ENCODE measurements around the gene MAP7.
"Not testable (repeated sequence)": the region's sequence is repeated elsewhere in the genome, so short reads cannot be mapped to it uniquely, and the experiment has no call there.

The MAP7 gene

GRCh38 chr6:136467186-136467585 is 83.0 kb downstream of the MAP7 start:
- no peak for DNase-seq

DNA sequence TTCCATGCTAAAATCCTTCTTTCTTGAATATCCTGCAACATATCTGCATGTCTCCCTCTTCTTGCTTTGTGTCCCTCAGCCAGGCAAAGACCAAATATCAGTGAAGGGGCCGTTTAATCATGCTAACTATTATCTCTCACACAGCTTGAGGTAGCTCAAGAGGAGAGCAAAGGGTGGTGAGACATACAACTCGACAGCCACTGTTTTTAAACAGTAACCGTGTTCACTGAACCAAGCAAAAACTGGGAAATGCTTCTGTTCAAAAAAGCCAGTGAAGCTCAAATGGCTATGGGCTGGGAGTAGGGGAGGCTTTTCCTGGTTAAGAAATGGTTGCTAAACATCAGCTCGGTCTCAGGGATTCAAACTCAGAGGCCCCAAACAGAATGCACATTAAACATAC is 83.4 kb downstream of the MAP7 start:
- no peak for DNase-seq

- DNase-seq = peak; percentile 19
Measured at GRCh38 chr6:136465766-136466303, 84.4 kb downstream of the MAP7 start.

DNA sequence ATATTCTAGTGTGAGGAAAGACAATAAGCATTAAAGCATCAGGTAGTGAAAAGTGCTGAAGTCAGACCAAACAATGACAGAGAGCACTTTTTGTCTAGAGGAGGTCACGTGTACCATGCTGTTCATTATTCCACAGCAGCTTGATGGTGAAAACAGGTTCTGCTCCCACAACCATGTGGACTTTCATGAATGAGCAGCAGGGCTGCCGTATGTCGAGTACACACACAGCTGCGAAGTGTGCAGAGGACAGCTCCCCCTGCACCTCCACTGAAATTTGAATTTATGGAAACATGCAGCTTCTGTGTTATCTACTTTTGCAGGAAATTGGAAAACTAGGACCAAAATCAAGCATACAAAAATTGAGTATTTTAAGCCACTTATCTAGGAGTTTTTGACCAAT is 85.3 kb downstream of the MAP7 start:
- no peak for DNase-seq

- DNase-seq = no peak
Measured at GRCh38 chr6:136464148-136464547, 86.1 kb downstream of the MAP7 start.

DNA sequence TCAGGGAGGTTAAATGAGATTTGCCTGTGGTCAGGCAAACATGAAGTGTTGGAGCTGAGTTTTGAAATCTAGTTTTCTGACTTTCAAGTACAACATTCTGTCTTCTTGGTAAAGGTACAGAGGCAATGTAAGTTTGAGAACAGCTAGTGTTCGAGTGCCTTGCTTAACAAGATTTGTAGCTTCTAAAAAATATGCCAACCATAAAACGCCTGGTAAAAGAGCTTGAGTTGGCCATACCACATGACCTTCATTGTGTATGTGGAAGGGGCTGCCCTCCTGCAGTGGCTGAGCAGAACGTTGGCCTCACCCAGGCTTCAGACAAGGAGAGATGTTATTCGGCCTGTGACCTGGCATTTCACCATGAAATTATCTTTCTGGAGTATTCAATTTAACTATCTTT is 86.5 kb downstream of the MAP7 start:
- DNase-seq = no peak

GRCh38 chr6:136446579-136447187 is 103.5 kb downstream of the MAP7 start:
- peak; percentile 77 for DNase-seq

DNA sequence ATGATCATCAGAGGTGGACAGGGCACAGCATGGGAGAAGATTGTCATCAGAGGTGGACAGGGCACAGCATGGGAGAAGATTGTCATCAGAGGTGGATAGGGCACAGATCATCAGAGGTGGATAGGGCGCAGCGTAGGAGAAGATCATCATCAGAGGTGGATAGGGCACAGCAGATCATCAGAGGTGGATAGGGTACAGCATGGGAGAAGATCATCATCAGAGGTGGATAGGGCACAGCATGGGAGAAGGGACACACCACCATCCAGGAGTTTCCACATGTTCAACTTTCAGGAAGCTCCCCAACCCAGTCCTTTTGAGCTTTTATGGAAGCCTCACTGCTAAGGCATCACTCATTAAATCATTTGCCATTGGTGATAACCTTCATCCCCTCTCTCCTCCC is 104.1 kb downstream of the MAP7 start:
- DNase-seq = no peak

DNA sequence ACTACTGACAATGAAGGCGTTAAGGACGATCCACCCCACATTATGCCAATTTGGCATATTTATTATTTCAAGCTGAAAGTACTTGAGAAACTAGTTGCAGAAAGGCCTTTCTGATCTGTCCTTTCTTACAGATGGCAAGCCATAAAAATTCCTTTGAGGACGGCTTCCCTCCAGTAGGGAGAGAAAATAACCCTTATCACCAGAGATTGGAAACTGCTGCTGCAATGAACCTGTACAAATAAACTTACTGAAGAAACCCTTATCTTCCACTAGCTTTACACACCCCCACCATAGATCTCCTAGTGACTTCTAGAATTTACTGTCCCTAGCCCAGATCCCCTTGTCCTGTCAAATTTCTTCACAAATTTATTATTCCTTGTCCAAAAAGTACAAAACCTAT is 105.2 kb downstream of the MAP7 start:
- DNase-seq = no peak

DNA sequence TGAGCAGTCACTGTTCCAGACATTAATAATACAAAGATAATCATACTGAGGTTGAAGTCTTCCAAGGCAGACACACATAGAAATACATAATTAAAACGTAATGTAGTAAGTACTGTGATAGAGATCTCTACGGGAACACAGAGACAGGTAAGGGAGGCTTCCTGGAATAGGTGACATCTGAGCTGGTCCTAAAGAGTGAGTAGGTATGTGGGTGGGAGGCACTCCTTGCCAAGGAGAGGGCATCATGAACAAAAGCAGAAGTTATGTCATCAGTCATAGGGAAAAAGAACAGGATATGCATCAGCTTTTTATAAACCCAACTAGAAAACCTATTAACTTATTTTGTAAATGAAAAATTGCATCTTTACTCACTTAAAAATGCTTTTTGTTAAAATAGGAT is 110.0 kb downstream of the MAP7 start:
- no peak for DNase-seq

- DNase-seq = no peak
Measured at GRCh38 chr6:136439514-136440190, 110.6 kb downstream of the MAP7 start.

DNA sequence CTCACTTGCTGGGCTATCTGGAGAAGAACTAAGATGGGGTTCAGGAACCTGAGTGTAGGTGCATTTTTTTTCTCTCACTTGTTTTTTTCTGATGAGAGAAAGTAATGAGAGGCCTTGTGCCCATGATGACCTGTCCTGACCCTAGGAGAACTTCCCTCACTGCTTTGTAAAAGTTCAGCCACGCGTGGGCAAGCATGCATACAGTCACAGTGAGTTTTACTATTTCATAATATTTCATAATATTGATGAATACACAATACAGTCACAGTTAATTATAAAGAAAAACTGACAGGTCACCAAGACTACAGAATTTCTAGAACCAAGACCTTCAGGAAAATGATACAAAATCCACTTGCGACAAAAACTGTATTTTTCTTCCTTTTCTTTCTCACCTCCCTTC is 111.8 kb downstream of the MAP7 start:
- DNase-seq = no peak

GRCh38 chr6:136437246-136437645 is 113.0 kb downstream of the MAP7 start:
- no peak for DNase-seq

DNA sequence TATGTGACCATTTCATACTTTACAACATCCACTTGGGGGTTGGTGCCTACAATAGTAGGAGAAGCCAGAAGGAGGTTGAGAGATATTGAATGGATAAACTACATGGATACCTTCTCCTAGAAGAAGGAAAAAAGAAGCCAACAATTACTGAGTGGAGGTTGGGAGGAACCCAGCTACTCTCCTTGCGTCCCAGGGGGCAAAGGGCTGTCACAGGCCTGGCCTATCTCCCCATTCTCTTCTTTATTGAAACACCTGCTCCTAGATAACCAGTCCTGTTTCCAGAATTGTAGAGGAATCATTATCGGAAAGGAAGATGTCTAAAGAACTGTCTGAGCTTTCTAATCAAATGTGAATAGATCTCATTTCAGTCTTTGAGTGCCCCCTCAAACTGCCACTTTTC is 115.1 kb downstream of the MAP7 start:
- DNase-seq = no peak

GRCh38 chr6:136431306-136431705 is 118.9 kb downstream of the MAP7 start:
- not testable (repeated sequence) for DNase-seq

DNA sequence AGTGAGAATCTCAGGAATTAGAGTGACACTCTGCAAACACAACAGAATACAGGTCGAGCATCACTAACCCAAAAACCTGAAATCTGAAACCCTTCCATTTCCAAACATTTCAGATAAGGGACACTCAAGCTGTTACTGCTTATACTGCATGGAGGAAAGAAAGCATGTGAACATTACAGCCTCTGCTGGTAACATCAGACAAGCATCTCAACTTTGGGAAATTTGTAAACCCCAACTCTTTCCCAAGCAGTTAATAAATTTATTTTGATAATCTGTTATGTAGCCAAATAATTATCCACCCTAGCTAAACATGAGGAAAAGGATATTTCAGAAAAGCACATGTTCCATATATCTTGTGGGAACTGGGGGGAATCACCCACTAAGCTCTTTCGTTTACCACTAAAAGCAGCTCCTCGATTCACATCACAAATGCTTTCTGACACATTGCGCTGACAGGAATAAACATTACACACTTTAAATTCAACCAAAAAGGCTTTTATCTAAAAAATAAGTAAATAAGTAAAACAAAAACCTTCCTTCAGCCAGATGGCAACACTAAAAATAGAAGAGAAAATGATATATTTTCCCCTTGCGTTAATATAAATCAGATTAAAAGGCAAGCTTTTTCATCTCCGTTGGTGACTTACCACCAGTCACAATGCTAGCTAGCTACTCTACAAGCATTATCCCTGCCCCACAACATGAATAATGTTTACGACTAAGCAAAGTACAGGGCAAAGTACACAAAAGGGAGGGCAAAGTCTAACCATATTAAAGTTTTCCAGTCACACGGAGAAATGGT is 120.8 kb downstream of the MAP7 start:
- DNase-seq = no peak

DNA sequence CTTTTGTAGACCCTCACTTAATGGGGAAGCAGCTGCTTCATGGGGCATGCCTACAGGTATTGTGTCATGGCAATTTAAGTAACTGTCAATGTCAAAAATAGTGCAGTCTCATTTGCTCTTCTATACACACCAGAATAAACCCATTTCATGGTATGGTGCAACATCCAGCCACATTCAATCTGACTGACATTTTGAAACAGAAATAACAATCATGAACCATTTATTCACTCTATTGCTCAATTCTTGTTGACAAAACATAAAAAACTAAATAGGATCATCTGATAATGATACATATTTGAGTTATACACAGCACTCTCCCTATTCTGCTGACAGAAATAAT is 122.9 kb downstream of the MAP7 start:
- no peak for DNase-seq

DNA sequence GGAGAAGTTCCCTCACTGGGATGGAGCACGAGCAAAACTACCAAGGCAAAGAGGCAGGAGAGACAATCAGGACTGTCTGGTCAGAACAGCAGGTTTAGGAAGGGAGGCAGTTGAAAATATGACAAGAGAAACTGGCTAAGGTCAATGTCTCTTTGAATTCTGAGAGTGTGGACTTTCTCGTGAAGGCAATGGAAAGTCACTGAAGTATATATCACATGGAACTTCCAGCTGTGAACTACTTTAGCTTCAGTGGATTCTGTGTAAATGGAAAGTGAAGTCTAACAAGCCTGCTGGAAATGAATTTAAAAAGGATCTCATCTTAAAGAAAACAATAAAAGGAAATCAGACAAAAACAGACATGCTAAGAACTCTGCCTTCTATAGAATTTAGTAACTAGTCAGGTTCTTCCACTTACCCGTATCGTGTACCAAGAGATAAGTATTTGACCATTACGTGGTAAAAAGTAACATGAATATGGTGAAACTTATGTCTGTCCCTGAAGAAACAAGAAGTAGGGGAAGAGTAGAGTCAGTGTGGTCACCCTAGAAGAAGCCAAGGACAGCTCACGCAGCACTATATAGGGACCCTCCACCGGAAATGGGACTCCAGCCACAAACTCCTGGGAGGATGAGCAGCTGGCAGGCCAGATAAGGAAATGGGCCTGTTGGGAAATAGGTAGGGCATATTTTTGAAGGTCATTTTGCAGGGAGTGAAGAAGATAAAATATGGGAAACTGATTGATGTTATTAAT is 123.4 kb downstream of the MAP7 start:
- no peak for DNase-seq

GRCh38 chr6:136425793-136426192 is 124.4 kb downstream of the MAP7 start:
- no peak for DNase-seq

GRCh38 chr6:136424901-136425300 is 125.3 kb downstream of the MAP7 start:
- DNase-seq = no peak

DNA sequence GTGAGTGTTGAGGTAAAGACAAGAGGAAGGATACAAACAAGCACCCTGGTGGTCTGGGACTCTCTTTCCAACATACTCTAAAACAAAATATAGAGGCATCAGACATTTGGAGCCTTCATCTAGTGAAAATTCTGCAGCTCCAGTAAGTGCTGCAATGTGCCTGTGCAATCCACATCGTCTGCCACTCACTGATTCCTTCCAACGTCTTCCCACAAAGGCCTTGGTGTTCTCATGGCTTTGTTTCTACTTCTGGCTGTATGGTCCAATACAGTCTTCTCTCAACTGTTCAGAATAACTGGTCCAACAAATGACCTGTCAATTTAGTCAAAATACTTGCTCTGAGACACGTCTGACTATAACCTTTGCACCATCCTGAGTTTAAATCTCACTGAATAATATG is 125.8 kb downstream of the MAP7 start:
- no peak for DNase-seq

DNA sequence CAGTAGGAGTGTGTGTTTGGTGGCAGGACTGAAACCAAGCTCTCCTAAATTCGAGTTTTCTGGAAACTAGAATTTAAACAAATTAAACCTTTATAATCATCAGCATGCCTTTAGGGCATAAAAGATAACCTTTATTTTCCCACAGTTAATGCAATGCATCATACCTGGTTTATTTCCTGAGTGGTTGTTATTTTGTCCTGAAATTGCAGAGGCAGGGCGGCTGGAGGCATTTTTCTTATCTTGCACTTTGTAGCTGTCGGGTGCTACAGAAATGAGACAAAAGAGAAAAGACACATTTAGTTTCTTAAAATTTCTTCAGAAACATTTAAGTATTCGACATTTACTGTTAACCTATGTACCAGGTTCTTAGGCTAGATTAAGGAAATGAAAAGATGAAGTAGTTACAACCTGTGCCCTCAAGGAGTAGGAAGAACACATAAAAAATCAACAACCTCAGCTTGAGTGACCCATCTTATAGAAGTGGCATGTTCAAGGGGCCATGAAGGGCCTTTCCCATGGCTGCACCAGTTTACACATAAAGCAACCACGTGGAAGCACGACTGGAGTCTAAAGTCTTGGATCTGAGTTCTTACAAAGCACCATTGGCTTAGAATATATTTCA is 128.6 kb downstream of the MAP7 start:
- no peak for DNase-seq

DNA sequence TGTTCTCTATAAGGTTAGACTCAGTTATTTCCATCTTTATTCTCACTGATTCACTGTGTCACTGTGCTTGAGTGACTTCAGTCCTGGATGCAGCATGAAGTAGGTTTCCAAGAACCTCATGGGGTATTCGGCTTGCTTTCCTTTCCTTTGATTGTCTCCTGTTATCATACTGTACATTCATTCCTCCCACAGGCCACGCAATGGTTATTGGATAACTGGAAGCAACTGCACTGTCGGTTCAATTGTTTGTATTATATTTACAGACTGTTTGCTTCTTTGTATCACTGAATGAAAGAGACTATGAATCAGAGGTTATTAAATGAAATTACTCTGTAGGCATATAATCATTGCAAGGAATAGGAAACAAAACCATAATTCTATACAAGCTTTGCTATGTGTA is 129.4 kb downstream of the MAP7 start:
- no peak for DNase-seq
